ENCODE measurements around the gene PKD1L1.
"Not testable (repeated sequence)": the region's sequence is repeated elsewhere in the genome, so short reads cannot be mapped to it uniquely, and the experiment has no call there.

Gene PKD1L1

GRCh38 chr7:47794016-47794415, 154.2 kb downstream of the PKD1L1 start:
- no peak for DNase-seq (ENCODE audit: low read depth)

- DNase-seq (ENCODE audit: low read depth): not testable (repeated sequence)
These were observed 155.1 kb downstream of the PKD1L1 start for GRCh38 chr7:47793186-47793585.

- no peak for DNase-seq (ENCODE audit: low read depth)
These were observed 155.6 kb downstream of the PKD1L1 start for GRCh38 chr7:47792521-47793121.

GRCh38 chr7:47791682-47792081, 156.6 kb downstream of the PKD1L1 start:
- no peak for DNase-seq (ENCODE audit: low read depth)

- no peak for DNase-seq (ENCODE audit: low read depth)
These were observed 160.2 kb downstream of the PKD1L1 start for GRCh38 chr7:47788083-47788482.

GRCh38 chr7:47787249-47788069, 160.8 kb downstream of the PKD1L1 start:
- DNase-seq (ENCODE audit: low read depth): no peak

GRCh38 chr7:47786557-47787248, 161.6 kb downstream of the PKD1L1 start:
- no peak for DNase-seq (ENCODE audit: low read depth)

GRCh38 chr7:47785923-47786556, 162.2 kb downstream of the PKD1L1 start:
- no peak for DNase-seq (ENCODE audit: low read depth)

GRCh38 chr7:47783456-47784223, 164.6 kb downstream of the PKD1L1 start:
- DNase-seq (ENCODE audit: low read depth): no peak

- no peak for DNase-seq (ENCODE audit: low read depth)
These were observed 165.5 kb downstream of the PKD1L1 start for GRCh38 chr7:47782792-47783191.

- no peak for DNase-seq (ENCODE audit: low read depth)
These were observed 166.2 kb downstream of the PKD1L1 start for GRCh38 chr7:47782022-47782421.

- no peak for DNase-seq (ENCODE audit: low read depth)
These were observed 167.7 kb downstream of the PKD1L1 start for GRCh38 chr7:47780555-47780954.

GRCh38 chr7:47779341-47779771, 168.9 kb downstream of the PKD1L1 start:
- no peak for DNase-seq (ENCODE audit: low read depth)

- DNase-seq (ENCODE audit: low read depth): no peak
These were observed 170.1 kb downstream of the PKD1L1 start for GRCh38 chr7:47778153-47778661.

- DNase-seq (ENCODE audit: low read depth): no peak
These were observed 170.6 kb downstream of the PKD1L1 start for GRCh38 chr7:47777531-47778152.

GRCh38 chr7:47776335-47776734, 171.9 kb downstream of the PKD1L1 start:
- DNase-seq (ENCODE audit: low read depth): no peak

GRCh38 chr7:47775238-47775637, 173.0 kb downstream of the PKD1L1 start:
- no peak for DNase-seq (ENCODE audit: low read depth)

GRCh38 chr7:47772492-47772891, 175.8 kb downstream of the PKD1L1 start:
- no peak for DNase-seq (ENCODE audit: low read depth)

- no peak for DNase-seq (ENCODE audit: low read depth)
These were observed 176.3 kb downstream of the PKD1L1 start for GRCh38 chr7:47771990-47772360.

- DNase-seq (ENCODE audit: low read depth): no peak
These were observed 176.8 kb downstream of the PKD1L1 start for GRCh38 chr7:47771336-47771989.

- DNase-seq (ENCODE audit: low read depth): no peak
These were observed 182.1 kb downstream of the PKD1L1 start for GRCh38 chr7:47766126-47766525.
